Peyer's patch (tissue), 4 donors: ENCODE results near the gene TAS1R3.

Source experiments
- POLR2A ChIP-seq, 2 donors: fragments of 450-650 bp; IDR thresholded peaks; one replicate each; pipeline ENCODE4 v1.5.1; 2017; ENCODE audit warnings: antibody characterized with exemption in 2 of 2, mild to moderate bottlenecking in 2 of 2, moderate library complexity in 2 of 2
- TF ChIP-seq, protein P1 (sequence below), 6 experiments: fragments of 450-650 bp in 4 of 6; fragments of 200-600 bp in 2 of 6; sonication (generic) in 1 of 6; IDR thresholded peaks; one replicate each; pipeline ENCODE4 v1.5.1; 2017 to 2019; ENCODE audit warnings: antibody characterized with exemption in 6 of 6, mild to moderate bottlenecking in 3 of 6, moderate library complexity in 1 of 6

DNA sequence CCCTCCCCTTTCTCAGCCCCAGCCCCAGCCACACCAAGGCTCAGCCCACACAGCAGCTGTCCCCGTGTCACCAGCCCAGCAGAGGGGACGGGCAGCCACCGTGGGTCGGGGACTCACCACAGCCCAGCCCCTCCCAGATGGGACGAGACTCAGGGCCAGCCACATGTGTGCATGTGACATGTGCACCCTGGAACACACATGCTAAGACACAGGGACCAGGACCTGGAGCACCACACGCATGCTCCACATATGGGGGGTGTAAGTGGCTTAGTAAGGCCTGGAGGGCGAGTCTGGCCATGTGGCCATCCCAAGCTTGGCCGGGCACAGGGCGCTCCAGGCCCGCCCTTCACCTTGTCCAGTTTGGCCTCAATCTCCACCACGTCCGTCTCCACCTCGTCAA lies 27.3 kb upstream of the TAS1R3 start:
- TF ChIP-seq POLR2A (IDR thresholded peaks at IDR 0.05), result no peak
- TF ChIP-seq, protein P1, sequence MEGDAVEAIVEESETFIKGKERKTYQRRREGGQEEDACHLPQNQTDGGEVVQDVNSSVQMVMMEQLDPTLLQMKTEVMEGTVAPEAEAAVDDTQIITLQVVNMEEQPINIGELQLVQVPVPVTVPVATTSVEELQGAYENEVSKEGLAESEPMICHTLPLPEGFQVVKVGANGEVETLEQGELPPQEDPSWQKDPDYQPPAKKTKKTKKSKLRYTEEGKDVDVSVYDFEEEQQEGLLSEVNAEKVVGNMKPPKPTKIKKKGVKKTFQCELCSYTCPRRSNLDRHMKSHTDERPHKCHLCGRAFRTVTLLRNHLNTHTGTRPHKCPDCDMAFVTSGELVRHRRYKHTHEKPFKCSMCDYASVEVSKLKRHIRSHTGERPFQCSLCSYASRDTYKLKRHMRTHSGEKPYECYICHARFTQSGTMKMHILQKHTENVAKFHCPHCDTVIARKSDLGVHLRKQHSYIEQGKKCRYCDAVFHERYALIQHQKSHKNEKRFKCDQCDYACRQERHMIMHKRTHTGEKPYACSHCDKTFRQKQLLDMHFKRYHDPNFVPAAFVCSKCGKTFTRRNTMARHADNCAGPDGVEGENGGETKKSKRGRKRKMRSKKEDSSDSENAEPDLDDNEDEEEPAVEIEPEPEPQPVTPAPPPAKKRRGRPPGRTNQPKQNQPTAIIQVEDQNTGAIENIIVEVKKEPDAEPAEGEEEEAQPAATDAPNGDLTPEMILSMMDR (IDR thresholded peaks at IDR 0.05), result no peak
